RPMI7951 (cell line): ENCODE data around the gene CCR8. TPM values are rescaled to one million over a fixed set of nuclear protein-coding genes. Genes with fewer than 3 reads are reported as not detected.

Experiments
- DNase-seq: peaks from one replicate; pipeline ENCODE4 v3.0.0-alpha.2; 2012; ENCODE audit warnings: low read depth
- total RNA-seq: library from RNA; depleted of rRNA; stranded (reverse); fragments of >200 nt; shearing (Covaris generic); gene quantifications from 2 replicates; pipeline ENCODE4 v1.2.3, GENCODE V29; 2014; rRNA removed

Gene CCR8
- total RNA-seq, result not detected in 2 replicates

DNA sequence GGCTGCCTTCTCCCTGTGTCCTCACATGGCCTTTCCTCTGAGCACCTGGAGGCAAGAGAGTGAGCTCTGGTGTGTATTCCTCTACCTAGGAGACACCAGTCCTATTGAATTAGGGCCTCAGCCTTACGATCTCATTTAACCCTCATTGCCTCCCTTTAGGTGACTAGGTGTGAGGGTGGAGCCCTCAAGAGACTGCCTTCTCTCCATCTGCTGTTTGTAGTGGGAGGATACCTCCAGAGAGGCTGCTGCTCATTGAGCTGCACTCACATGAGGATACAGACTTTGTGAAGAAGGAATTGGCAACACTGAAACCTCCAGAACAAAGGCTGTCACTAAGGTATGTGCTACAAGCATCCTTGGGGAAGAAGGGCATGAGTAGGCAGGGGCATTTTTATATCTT lies at the start of gene CCR8:
Gene CCR8 (plus strand): TSS at position 217 of the 400 bp plus-strand sequence. CDS start 2,623 bp downstream, outside the sequence.
- DNase-seq, result no peak

DNA sequence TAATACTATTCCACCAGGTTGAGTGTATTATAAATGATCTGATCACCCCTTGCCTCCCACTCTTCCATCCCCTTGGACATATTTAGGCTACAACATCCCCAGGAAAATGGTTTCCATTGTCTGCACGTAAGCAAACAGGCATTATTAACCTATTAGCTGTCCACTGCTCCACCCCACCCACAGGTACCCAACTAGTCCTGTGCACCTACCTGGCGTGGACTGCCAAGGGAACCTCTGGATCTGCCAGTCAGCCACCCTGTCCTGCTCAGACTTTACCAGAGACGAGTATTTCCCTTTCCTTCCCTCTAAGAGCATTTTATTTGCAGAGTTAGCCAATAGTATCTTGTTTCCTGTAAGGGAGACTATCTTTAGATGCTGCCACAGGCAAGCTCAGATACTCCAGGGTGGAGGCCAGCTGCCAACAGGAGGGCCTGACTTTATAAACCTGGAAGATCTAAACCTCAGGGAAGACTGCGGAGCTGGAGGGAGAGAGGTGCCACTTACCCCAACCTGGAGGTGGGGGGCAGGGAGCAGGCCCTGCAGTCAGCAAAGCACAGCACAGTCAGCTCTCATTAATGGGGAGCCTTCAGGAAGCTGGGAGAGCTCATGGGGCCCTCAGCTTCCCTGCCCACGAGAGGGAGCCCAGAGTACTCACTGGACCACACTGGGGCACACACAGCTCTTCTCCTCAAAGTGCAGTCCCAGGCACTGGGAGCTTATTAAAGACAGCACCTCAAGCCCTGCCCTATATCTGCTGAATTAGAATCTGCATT lies 49.6 kb upstream of the CCR8 start, which contains the start of gene CX3CR1:
Gene CX3CR1 (minus strand): TSS at position 292 of the 773 bp plus-strand sequence. CDS start 13,527 bp downstream, outside the sequence.
- DNase-seq, result no peak

GRCh38 chr3:39280571-39280970 lies 48.9 kb upstream of the CCR8 start:
- no peak for DNase-seq

DNA sequence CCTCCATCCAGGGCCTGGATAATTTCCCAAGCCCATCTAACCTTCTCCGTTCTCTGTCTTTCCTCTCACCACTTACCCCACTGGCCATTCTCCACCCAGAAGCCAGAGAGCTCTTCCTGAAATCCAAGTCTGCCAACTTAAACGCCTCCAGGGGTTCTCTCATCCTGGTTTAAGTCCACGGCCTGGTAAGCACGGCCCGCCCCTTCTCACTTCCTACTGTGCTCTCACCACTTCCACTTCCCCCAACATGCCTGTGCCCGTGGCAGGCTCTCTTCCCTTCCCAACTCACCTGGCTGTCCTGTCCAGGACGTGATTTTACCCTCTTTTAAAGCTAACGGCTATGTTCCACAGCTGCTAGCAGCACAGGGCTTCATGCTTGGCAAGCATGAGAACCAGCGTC lies 48.0 kb upstream of the CCR8 start:
- no peak for DNase-seq

DNA sequence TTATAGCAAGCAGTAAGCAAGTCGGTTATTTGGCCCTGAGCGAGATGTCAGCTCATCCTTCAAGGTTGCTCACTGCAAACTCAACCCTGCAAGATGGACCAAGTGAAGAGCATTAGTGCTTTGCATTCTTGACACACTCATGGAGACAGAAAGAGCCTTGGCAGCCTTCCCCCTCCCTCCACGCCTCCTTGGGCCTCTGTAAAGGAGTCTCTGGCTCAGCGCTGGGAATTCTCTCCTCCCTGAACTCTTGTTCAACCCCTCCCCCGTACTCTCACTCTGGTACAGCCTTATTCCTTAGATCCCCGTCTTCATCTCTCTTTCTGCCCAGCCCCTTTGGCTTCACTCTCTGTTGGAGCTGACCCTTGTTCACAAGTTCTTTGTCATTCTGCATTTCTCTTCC lies 47.5 kb upstream of the CCR8 start:
- DNase-seq, result no peak

DNA sequence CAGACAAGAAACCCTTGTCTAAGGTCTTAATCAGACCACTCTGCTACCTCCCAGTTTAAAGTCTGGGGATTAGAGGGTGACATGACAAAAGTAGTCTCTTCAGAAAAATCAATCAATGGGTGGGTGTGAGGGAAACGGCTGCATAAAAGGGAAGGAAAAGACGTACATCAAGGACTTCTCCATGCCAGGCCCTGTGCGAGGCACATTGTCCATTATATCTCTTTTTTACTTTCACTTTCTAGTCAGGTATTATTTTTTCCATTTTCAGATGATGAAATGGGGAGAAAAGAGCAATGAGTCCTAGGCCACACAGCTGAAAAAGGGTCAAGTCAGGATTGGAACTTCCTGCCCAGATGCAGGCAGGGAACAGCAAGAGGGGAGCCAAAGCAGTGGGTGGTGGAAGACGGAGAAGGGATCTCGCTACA lies 45.0 kb upstream of the CCR8 start:
- no peak for DNase-seq

GRCh38 chr3:39285332-39285731 lies 44.2 kb upstream of the CCR8 start:
- DNase-seq, result no peak

- no peak for DNase-seq
Measured at GRCh38 chr3:39286771-39287170, 42.7 kb upstream of the CCR8 start.

DNA sequence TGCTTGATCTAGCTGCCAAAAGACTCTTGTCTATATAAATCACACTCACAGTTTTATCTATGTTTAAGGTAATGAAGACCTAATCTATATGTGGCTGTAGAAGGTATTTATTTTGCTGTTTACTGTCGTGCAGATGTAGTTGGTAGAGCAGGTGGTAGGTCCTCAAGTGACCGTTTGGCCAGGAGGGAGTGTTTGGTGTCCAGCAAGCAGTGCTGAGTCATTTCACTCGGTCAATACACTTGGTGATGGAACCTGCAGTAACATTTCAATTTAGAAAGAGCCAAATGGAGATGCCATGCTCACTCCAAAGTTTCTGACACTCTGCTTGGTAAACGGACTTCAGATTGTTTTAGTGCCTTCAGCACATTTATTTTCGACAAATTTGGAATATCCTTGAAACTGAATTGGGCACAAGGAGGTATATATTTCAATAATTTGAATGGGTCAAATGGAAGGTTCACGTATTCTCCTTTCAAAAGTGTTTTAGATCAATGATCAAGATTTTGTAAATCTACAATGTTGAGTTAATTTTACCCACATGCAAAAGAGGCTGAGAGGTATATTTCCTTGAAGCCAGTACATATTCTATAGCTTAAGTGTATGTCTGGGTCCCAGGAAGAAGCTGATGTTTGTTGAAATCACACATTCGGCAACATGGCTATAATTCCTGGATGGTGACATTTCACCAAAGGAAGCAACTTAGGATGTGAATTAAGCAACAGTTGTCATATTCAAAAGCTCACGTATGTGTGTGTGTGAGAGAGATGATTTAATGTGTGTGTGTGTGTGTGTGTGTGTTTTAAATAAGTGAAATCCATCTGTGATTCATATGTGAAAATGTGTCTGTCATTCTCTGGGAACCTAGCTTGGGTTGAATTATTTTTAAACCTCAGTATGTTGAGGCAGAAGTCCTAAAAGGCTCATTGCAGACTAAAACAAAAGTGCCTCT lies 42.0 kb upstream of the CCR8 start:
- DNase-seq, result no peak

DNA sequence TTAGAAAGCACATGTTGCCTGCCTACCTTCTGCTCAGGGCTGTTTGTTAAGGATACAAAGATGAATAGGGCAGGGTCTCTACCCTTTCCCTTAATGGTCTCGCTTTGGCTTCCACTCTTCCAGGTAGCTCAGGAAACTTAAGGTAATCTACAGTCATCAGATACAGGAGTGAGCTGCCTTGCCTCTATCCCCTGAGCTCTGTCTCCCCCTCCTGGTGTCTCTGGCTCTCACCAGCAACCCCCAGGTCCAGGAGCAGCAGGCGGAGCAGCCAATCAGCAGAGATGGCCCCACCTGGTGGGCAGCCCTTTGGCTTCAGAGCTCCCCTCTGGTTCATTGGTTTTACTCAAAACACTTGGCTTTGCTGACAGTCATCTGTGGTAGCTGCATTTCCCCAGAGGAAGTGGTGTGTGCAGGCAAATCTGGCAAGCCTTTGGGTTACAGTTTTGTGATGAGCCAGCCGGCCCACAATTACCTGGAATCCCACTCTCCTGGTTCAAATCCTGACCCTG lies 41.2 kb upstream of the CCR8 start:
- peak; percentile 74 for DNase-seq

- no peak for DNase-seq
Measured at GRCh38 chr3:39289107-39289506, 40.4 kb upstream of the CCR8 start.

DNA sequence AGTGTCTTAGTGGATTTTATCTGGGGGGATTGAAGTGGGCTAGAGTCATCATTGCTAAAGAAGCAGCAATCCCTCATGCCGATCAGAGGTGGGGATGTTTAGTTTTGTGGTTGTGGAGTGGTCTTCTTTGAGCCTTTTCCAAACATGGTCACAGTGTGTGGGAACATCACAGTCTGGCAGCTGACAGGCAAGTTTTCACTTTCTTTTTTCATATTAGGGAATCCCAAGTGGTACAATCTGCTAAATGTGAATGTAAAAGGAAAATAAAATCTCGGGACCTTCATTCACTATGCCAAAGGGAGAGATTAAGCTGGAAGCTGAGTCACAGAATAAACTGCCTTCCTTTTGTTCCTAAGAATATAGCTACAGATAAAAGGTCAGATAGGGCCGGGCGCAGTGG lies 39.3 kb upstream of the CCR8 start:
- DNase-seq, result peak; percentile 18

- DNase-seq, result peak; percentile 55
Measured at GRCh38 chr3:39291903-39292329, 37.6 kb upstream of the CCR8 start.

DNA sequence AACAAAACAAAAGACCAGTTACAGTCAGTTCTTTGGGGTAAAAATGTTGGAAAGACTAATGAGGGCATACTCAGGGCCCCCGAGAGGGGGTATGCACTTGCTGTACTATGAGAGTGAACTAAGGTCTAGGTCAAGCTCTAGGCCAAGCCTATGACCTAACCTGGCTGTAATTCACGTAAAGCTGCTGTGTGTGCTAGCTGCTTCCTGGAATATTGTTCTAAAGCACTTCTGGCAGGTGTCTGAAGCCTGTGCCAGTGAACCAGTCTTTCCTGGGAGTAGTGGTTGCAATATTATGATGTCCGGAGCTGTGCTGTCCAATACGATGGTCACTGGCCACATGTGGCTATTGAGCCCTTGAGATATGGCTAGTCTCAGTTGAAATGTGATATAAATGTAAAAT lies 36.5 kb upstream of the CCR8 start:
- DNase-seq, result no peak

DNA sequence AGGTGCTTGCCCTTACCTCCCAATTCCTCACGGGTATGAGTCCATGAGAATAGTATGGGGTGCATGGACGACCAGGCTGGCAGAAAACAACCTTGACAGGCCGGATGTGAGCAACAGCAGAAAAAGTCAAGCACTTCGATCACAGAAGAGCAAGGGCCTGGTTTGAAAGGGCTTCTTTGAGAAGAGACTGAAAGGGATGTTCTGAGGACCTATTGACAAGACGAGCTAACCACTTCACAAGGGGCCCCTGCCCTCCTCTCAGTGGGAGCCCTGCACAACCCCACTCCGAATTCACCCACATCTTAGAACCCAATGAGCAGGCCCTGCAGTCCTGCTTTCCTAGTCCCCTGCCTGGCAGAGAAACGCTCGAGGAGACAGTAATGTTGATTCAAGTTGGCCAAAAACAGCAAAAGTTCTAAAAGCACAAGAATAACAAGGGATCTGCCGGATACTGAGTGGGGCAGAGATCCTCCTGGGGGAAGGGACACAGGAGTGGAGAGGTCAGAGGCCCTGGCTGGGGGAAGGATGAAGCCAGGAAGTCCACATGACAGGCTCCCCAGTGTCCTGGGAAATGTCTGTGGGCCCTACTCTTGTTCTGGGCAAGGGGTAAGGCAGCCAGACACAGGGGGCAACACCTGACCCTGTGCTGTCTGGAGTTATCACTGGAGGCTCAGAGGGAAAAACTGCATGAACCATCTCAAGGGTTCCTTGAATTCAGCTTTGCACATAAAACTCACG lies 34.9 kb upstream of the CCR8 start:
- DNase-seq, result no peak

DNA sequence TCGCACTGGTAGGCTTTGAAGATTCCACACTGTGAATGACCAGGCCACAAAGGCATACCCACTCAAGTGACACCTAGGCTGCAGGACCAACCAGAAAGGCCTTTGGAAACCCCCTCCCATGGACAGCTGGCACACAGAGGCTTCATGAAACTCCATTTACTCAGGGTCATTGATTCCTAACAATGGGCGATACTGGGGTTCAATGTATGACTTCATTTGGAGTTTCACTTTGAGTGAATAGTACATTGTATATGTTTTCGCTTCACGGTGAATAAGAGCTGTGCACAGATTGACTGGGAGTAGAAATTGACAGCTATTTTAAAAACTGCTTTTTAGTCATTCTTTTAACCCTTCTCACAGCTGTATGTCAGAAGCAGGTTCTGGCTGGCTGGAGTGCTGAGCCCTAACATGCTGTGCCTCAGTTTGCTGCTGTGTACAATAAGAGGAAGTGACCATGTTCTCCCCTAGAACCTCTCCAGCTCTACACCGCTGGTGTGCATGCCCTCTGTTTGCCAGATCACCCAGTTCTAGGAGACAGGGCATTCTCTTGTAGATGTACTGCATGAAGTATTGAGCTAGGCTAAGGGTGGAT lies 34.2 kb upstream of the CCR8 start:
- DNase-seq, result no peak

GRCh38 chr3:39296197-39297077 lies 33.1 kb upstream of the CCR8 start:
- DNase-seq, result no peak

DNA sequence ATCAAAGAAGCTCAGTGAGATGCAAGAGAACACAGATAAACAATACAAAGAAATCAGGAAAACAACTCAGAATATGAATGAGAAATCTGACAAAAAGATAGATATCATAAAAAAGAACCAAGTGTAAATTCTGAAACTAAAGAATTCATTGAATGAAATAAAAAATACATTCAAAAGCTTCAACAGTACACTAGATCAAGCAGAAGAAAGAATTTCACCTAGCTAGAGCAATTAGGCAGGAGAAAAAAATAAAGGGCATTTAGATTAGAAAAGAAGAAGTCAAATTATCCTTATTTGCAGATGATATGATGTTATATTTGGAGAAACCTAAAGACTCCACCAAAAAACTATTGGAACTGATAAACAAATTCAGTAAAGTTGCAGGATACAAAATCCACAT lies 30.2 kb upstream of the CCR8 start:
- DNase-seq, result no peak

GRCh38 chr3:39302178-39302577 lies 27.3 kb upstream of the CCR8 start:
- DNase-seq, result no peak

DNA sequence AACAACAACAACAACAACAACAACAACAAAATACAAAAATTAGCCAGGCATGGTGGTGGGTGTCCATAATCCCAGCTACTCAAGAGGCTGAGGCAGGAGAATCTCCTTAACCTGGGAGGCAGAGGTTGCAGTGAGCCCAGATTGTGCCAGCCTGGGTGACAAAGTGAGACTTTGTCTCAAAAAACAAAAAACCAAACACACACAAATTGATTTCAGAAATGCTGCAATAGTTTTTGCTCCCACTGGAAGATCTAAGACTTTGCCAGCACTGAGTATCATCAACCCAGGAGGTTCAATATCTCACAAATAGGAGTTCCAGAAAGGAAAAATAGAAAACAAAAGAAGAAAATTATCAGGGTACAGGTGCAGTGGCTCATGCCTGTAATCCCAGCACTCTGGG lies 16.2 kb upstream of the CCR8 start:
- no peak for DNase-seq
